ENCODE results near the gene TMEM175.

DNA sequence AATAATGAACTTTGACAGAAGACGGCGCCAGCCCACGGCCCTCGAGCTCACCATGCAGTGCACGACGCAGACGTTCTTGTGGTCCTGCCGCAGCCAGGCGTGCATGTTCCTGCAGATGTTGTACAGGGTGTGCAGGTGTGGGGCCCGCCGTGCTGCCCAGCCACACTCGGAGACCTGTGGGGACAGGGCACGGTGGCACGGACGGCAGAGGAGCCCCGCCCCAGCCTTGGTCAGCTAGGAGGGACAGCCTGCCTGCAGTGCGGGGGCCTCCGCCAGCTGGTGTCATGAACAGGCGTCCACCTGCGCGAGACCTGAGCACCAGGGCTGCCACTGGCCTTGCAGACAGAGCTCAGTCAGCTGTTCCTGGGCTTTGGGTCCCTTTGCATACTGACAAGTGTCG is 49.6 kb upstream of the TMEM175 start:
- no peak for TF ChIP-seq GATA2 (IDR thresholded peaks at IDR 0.05; ENCODE audit: low read depth, low read length)
- TF ChIP-seq GATA3 (IDR thresholded peaks at IDR 0.05; ENCODE audit: low read depth, low read length): no peak

Data from SH-SY5Y (cell line).